GM12864 (cell line): ENCODE measurements around the gene DYNC1I1.

Source experiments
- DNase-seq: peaks from one replicate; pipeline ENCODE4 v3.0.0-alpha.2; 2011; ENCODE audit warnings: low read depth
- H3K4me3 ChIP-seq: 2 replicates; pipeline ENCODE4 v1.5.1; 2011; ENCODE audit warnings: mild to moderate bottlenecking, low read depth, low read length, control low read depth
- CTCF ChIP-seq: IDR thresholded peaks from 2 replicates; pipeline ENCODE4 v1.5.1; 2011; ENCODE audit warnings: low read depth, mild to moderate bottlenecking, moderate library complexity, low read length, control low read depth, inconsistent platforms; ENCODE audit errors: missing control alignments

The DYNC1I1 gene

DNA sequence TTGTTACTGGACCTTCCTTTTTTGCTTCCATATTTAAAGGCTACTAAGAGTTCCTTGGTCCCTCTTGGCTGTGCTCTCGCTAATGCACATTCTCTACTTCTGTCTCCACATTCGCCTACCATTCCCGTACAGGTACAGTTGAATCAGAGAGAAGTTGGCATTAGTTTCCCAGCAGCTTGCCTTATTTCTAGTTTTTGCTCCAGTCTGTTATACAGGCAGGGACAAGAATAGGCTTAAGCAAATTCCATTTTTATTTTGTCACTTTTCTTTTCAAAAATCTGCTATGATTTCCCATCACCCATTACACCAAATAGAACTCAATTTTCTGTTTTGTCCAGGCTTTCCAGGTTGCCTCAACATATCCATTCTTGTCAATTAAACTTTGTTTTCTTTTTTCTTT lies 29.9 kb downstream of the DYNC1I1 start:
- no peak overlapping the region for H3K4me3 ChIP-seq
- DNase-seq, result no peak
- no peak for TF ChIP-seq CTCF

- no peak overlapping the region for H3K4me3 ChIP-seq
- no peak for TF ChIP-seq CTCF
- no peak for DNase-seq
Observed at GRCh38 chr7:95804052-95804451, 31.7 kb downstream of the DYNC1I1 start.

GRCh38 chr7:95805909-95806308 lies 33.6 kb downstream of the DYNC1I1 start:
- no peak for DNase-seq
- H3K4me3 ChIP-seq, result no peak overlapping the region
- TF ChIP-seq CTCF, result no peak

DNA sequence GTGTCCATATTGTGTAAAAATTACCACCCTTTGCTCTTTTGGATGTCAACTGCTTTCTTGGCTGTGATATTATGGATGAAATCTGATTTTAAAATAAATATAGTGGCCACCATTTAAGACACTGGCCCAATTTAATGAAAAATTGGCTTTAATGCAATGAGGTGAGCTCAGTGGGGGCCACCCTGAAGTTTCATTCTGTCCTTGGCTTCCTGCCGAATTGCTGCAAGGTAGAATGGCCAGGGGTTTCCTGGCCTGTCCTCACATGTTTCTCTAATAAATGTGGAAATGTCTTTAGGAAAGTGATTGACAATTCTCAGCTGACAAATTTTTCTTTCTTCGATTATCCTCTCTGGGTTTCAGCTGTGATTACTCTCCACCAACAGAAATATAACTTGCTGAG lies 36.0 kb downstream of the DYNC1I1 start:
- no peak for TF ChIP-seq CTCF
- H3K4me3 ChIP-seq, result no peak overlapping the region
- DNase-seq, result no peak

- H3K4me3 ChIP-seq, result no peak overlapping the region
- DNase-seq, result no peak
- TF ChIP-seq CTCF, result no peak
Observed at GRCh38 chr7:95811846-95812445, 39.6 kb downstream of the DYNC1I1 start.

GRCh38 chr7:95814721-95815120 lies 42.4 kb downstream of the DYNC1I1 start:
- TF ChIP-seq CTCF, result no peak
- H3K4me3 ChIP-seq, result no peak overlapping the region
- no peak for DNase-seq

DNA sequence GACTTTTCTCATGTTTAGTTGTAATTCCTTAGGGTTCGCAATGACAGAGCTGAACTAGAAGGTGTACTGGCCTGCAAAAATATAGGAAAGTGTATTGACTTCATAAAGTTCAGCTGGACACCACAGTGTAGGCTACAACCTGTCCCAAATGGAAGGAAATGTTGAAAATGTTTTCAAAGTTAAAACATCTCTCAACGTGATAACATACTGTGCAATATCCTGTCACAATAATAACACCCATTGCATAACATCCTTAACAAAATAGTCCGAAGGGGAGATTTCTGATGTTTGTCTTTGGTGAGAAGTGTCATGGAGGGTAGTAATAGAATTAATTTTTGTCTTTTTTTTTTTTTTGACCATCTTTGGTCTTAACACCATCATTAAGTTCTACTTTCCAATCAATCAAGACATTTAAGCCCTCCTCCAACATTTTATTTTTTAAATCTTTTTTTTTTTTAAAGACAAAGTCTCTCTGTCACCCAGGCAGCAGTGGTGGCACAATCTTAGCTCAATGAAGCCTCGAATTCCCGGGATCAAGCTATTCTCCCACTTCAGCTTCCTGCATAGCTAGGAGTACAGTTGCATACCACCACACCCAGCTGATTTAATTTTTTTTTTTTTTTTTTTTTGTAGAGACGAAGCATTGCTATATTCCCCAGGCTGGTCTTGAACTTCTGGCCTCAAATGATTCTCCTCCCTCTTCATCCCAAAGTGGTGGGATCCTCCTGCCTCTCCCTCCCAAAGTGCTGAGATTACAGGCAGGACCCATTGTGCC lies 45.7 kb downstream of the DYNC1I1 start:
- DNase-seq, result no peak
- no peak for TF ChIP-seq CTCF
- H3K4me3 ChIP-seq, result no peak overlapping the region
